GM12878 (cell line): Measurements from ENCODE around the gene ITGA1. TPM values are rescaled to one million over a fixed set of nuclear protein-coding genes. Genes with fewer than 3 reads are reported as not detected.

Experiments used
- ATAC-seq: fragments of 200-7000 bp; cut with Tn5 transposase; 3 replicates; pipeline ENCODE4 v1.9.1; 2020; ENCODE audit warnings: mild to moderate bottlenecking, moderate library complexity
- BruUV-seq: library from RNA; stranded (reverse); fragments of 400-500 nt; replicated peaks from 2 replicates; lab custom pipeline; 2021; lab: Mats Ljungman, UMichigan
- CTCF ChIA-PET: fragments of 300-600 bp; sonication (Branson Sonifier 250); formaldehyde crosslinking; extraction: SDS; loops from one replicate; lab custom pipeline; 2021; ENCODE audit warnings: inconsistent platforms; lab: Yijun Ruan, JAX
- POLR2A ChIA-PET: fragments of 350-600 bp; formaldehyde crosslinking; extraction: SDS; loops from one replicate; lab custom pipeline; 2021; ENCODE audit warnings: inconsistent platforms; lab: Charles Lee
- RAD21 ChIA-PET: fragments of 300-600 bp; sonication (Branson Sonifier 250); formaldehyde crosslinking; loops from one replicate; lab custom pipeline; 2023; ENCODE audit warnings: antibody characterized with exemption; ENCODE audit not compliant: unreplicated experiment; lab: Charles Lee
- SMC1A ChIA-PET: fragments of 300-600 bp; sonication (Branson Sonifier 250); formaldehyde crosslinking; loops from one replicate; lab custom pipeline; 2023; ENCODE audit not compliant: unreplicated experiment, uncharacterized antibody; lab: Charles Lee
- DNase-seq: peaks from one replicate; pipeline ENCODE4 v3.0.0-alpha.2; 2011; ENCODE audit warnings: low read depth, low spot score
- FAIRE-seq: peaks from 3 replicates; lab custom pipeline; 2011; peaks lifted over from hg19 to GRCh38; lab: Jason Lieb, UNC
- H2AFZ ChIP-seq: 2 replicates; pipeline ENCODE4 v1.6.0; 2011; ENCODE audit warnings: low read depth, low read length, control low read depth; ENCODE audit not compliant: control insufficient read depth
- H3K27ac ChIP-seq: 2 replicates; pipeline ENCODE4 v1.5.1; 2011; ENCODE audit warnings: control low read depth; ENCODE audit not compliant: control insufficient read depth, insufficient read depth
- H3K27me3 ChIP-seq, 2 experiments: replicated peaks in 1 of 2; 2 replicates each; pipeline versions ENCODE4 v1.6.0 to v1.6.1; 2011; ENCODE audit warnings: low read length in 1 of 2; ENCODE audit not compliant: control insufficient read depth in 2 of 2, insufficient read depth in 2 of 2
- H3K36me3 ChIP-seq, 2 experiments: 2 replicates each; pipeline ENCODE4 v1.5.1; 2011; ENCODE audit warnings: low read length in 1 of 2; ENCODE audit not compliant: control insufficient read depth in 2 of 2, insufficient read depth in 2 of 2
- H3K4me1 ChIP-seq: 2 replicates; pipeline ENCODE4 v1.6.1; 2011; ENCODE audit warnings: mild to moderate bottlenecking, low read length, moderate library complexity, mixed read lengths; ENCODE audit not compliant: control insufficient read depth, insufficient read depth
- H3K4me2 ChIP-seq: 2 replicates; pipeline ENCODE4 v1.6.0; 2011; ENCODE audit warnings: control low read depth; ENCODE audit not compliant: control insufficient read depth, insufficient read depth
- H3K4me3 ChIP-seq: fragments of 200-600 bp; sonication (generic); 2 replicates; pipeline ENCODE4 v1.5.1; 2016
- H3K79me2 ChIP-seq: 2 replicates; pipeline ENCODE4 v1.6.0; 2011; ENCODE audit warnings: low read length; ENCODE audit not compliant: control insufficient read depth, insufficient read depth
- H3K9ac ChIP-seq: 2 replicates; pipeline ENCODE4 v1.8.0; 2011; ENCODE audit warnings: low read length, control low read depth, mixed read lengths; ENCODE audit not compliant: control insufficient read depth, insufficient read depth
- H3K9me3 ChIP-seq: replicated peaks from 3 replicates; pipeline ENCODE4 v1.5.1; 2011; ENCODE audit warnings: mild to moderate bottlenecking, low read length; ENCODE audit not compliant: control insufficient read depth, insufficient read depth
- H4K20me1 ChIP-seq: 2 replicates; pipeline ENCODE4 v1.6.0; 2011; ENCODE audit not compliant: control insufficient read depth, insufficient read depth
- ATF7 ChIP-seq: fragments of 450-650 bp; IDR thresholded peaks from 2 replicates; pipeline ENCODE4 v1.6.1; 2016; ENCODE audit warnings: low read depth, mild to moderate bottlenecking
- CBX3 ChIP-seq: fragments of 200-600 bp; sonication (generic); IDR thresholded peaks from 2 replicates; pipeline ENCODE4 v1.6.1; 2016; ENCODE audit warnings: low read depth, borderline replicate concordance
- HDAC6 ChIP-seq: fragments of 200-600 bp; sonication (generic); IDR thresholded peaks from one replicate; pipeline ENCODE4 v1.8.0; 2017; ENCODE audit warnings: antibody characterized with exemption; ENCODE audit not compliant: unreplicated experiment
- IKZF1 ChIP-seq: fragments of 450-650 bp; conservative IDR thresholded peaks from 2 replicates; pipeline ENCODE4 v1.6.1; 2017; ENCODE audit warnings: antibody characterized with exemption, mild to moderate bottlenecking
- JUND ChIP-seq: IDR thresholded peaks from 2 replicates; pipeline ENCODE4 v1.6.1; 2012; ENCODE audit warnings: low read depth, mild to moderate bottlenecking, low read length, improper control_type of control experiment, moderate library complexity
- POLR2A ChIP-seq: IDR thresholded peaks from 2 replicates; pipeline ENCODE4 v1.6.1; 2011; ENCODE audit warnings: low read depth, mild to moderate bottlenecking, low read length
- STAT3 ChIP-seq: IDR thresholded peaks from 2 replicates; pipeline ENCODE4 v1.6.1; 2011; ENCODE audit warnings: low read depth, low read length, improper control_type of control experiment
- ZNF622 ChIP-seq: fragments of 450-650 bp; IDR thresholded peaks from 2 replicates; pipeline ENCODE4 v1.6.1; 2017; ENCODE audit warnings: mild to moderate bottlenecking, inconsistent platforms
- WGBS: methylation state at CpG from one replicate; pipeline ENCODE4 v1.1.6; 2016; ENCODE audit warnings: low lambda C conversion rate; ENCODE audit not compliant: insufficient replicate concordance, insufficient coverage; ENCODE audit errors: missing lambda C conversion rate; 5-methylcytosine and 5-hydroxymethylcytosine counted together
- in situ Hi-C: fragments of 300-500 bp; cut with MboI; formaldehyde crosslinking; loops from 9 replicates; pipeline ENCODE4 v1.14.3; 2018; ENCODE audit warnings: mixed read lengths
- intact Hi-C: fragments of 100-400 bp; cut with micrococcal nuclease; formaldehyde crosslinking; loops from one replicate; pipeline ENCODE4 v1.14.2; 2022; ENCODE audit not compliant: unreplicated experiment
- polyA plus RNA-seq, 11 experiments: library from polyadenylated mRNA; depleted of rRNA in 4 of 11; unstranded in 6 of 11; stranded (reverse) in 5 of 11; fragments of >200 nt; fragmentation: Nextera tagmentation in 4 of 11; fragmentation: Illumina TruSeq in 1 of 11; extraction: Ambion mirVana in 4 of 11; extraction: Trizol in 1 of 11; gene quantifications; 1 replicate in 1 of 11; 2 replicates in 10 of 11; pipeline versions ENCODE4 v1.2.1 to v1.2.3, GENCODE V29; 2011 to 2016; ENCODE audit warnings: inconsistent platforms in 2 of 11, missing spikeins in 2 of 11, low read depth in 1 of 11
- total RNA-seq, 4 experiments: library from RNA; depleted of rRNA in 3 of 4; stranded (reverse); fragments of >200 nt in 3 of 4; fragmentation: Illumina TruSeq in 1 of 4; extraction: Trizol in 1 of 4; gene quantifications; 2 replicates each; pipeline versions ENCODE4 v1.2.1 to v1.2.3, GENCODE V29; 2013 to 2021
- TF ChIP-seq, protein P1 (sequence below): IDR thresholded peaks from 2 replicates; pipeline ENCODE4 v1.6.1; 2012; ENCODE audit warnings: low read depth, low read length, improper control_type of control experiment

The ITGA1 gene
- total and polyA plus RNA-seq, 10 of the 15 experiments (the other 5 are each of a cell fraction or from before 2014, with no cell fraction given) = 0.02 to 0.56 (median 0.19) TPM

DNA sequence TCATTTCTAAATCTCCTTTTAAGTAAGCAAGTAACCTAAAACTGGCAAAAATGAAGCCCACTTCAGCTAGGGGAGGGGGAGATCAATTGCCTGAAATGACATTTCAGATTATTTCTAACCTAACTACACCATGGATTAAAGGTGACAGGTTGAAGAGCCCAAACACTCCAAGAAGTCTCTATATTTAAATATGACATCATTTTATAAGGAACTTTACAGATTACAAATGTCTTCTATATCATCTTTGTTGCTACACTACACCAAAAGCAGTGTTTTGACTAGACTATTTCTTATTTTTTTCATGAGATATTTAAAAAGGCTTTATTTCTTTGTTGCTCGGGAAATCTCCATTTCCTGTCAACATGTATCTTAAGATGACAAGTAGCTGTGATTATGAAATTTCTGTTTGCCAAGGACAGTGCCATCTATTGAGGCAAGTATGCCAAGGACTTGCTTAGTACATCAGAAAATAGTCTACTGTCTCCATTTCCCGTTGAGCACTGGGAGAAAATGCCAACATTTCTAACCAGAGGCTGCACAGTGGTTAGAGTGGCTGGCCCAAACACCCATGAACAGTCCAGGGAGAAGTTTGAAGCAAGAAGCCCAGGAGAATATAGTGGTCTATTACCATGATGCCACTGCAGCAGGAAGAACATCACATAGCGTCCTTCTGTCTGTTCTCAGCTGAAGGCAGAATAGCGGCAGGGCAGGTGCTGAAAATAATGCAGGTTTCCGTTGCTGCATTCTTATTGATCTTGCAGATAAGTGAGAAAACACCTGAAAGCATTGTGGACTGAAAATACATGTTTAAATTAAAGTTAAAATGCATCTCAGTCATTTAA is 108.1 kb downstream of the ITGA1 start:
- ChIA-PET POLR2A (no interaction called here), SMC1A (no interaction called here)
- no TSS peak for BruUV-seq
- intact Hi-C loops = no loop called here
- FAIRE-seq (no peak), ATAC-seq (no peak)
- H3K27me3 ChIP-seq = no peaks in the 10 kb centered on the region
- TF ChIP-seq HDAC6 (no peak), CBX3 (no peak), POLR2A (no peak), JUND (no peak), ZNF622 (no peak), ATF7 (no peak), STAT3 (no peak), IKZF1 (no peak)
- TF ChIP-seq, protein P1, sequence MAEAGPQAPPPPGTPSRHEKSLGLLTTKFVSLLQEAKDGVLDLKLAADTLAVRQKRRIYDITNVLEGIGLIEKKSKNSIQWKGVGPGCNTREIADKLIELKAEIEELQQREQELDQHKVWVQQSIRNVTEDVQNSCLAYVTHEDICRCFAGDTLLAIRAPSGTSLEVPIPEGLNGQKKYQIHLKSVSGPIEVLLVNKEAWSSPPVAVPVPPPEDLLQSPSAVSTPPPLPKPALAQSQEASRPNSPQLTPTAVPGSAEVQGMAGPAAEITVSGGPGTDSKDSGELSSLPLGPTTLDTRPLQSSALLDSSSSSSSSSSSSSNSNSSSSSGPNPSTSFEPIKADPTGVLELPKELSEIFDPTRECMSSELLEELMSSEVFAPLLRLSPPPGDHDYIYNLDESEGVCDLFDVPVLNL = no peak
- TF ChIP-seq, all 136 proteins: peak for 0
- no peaks in the 10 kb centered on the region for H3K79me2 ChIP-seq
- H4K20me1 ChIP-seq = no peaks in the 10 kb centered on the region
- no peak overlapping the region for H3K4me3 ChIP-seq
- H2AFZ ChIP-seq = no peak overlapping the region
- H3K36me3 ChIP-seq = no peaks in the 10 kb centered on the region
- in situ Hi-C loops = no loop called here
- no peak overlapping the region for H3K9ac ChIP-seq
- no peaks in the 10 kb centered on the region for H3K9me3 ChIP-seq
- no peak overlapping the region for H3K4me2 ChIP-seq
- ChIA-PET CTCF (interaction anchor here (0.6 kb wide), 1 partner anchor 28 kb away, joined by 8 read pairs; no protein-coding TSS in a partner anchor), RAD21 (no interaction called here)
- no peak for DNase-seq
- H3K27ac ChIP-seq = no peak overlapping the region
- 28% methylated on average over 5 of the region's 5 CpGs for WGBS
- H3K4me1 ChIP-seq = no peaks in the 10 kb centered on the region
